CD4-positive, alpha-beta T cell treated with Interleukin-15 for 1 hour (primary cell): ENCODE results near the gene PPP2R5A.
"Not testable (repeated sequence)": the region's sequence is repeated elsewhere in the genome, so short reads cannot be mapped to it uniquely, and the experiment has no call there.

Experiments used
- DNase-seq: peaks from one replicate; pipeline ENCODE4 v3.0.0-alpha.2; 2020

PPP2R5A gene

GRCh38 chr1:212269306-212269705, 15.9 kb upstream of the PPP2R5A start:
- DNase-seq = no peak

DNA sequence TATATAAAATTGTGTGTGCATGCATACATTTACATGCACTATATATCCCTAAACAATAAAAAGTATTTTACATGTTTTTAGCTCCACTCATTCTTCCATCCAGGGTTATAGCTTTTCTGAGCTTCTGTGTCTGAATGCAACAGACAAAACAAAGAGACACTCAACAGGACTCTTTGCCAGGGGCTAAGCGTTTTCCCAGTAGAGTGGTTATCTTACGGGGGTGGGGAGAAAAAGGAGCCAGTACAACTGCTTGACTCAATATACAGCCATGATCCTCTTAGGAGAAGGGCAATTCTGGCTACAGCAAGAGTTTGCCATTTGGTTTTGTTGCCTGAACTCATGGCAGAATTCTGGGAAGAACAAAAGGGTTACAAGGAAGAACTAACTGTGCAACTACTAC, 14.6 kb upstream of the PPP2R5A start:
- DNase-seq = no peak

DNA sequence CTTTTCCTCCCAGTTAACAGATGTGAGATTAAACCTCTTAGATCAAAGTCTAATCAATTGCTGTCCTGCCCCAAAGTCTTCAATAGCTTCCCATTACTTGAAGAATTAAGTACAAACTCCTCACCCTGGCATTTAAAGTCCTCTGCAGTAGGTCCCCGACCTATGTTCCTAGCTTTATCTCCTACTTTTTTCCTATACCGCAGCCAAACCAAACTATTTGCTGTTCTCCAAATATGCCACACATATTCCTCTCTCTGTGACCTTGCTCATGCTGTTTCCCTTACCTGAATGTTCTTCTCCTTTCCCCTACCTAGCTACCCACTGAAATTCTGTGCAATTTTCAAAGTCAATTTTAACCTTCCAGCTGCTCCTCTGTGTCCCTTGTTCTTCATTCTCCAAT, 14.0 kb upstream of the PPP2R5A start:
- no peak for DNase-seq

DNA sequence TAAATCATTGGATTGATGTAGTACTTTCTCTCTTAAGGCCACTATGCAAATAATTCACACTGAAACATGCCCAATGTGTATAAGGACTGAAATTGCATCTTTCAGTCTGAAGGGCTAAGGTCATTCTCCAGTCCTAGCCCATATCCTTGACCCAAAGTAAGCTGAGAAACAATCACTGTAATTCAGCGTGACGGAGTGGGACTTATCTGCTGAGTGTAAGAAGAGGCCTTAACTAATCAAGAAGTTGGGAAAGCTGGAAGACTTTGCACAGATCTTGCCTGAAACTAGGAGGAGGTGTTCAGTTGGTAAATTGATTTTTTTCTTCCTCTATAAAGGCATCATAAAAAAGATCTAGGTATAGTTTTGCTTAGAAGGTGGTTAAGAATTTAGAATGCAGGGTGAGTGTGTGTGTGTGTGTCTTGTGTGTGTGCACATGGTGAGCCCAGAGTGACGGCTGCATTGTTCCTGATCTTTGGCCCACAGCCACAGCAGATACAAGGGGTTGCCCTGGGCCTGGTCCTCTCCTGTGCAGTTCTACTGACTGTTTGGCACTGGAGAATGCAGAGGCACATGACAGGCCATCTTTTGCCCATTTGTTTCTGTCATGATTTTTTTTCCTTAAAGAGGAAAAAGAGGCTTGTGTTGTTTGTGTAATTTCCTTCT, 13.3 kb upstream of the PPP2R5A start:
- no peak for DNase-seq

GRCh38 chr1:212281590-212281989, 3.6 kb upstream of the PPP2R5A start:
- DNase-seq = no peak

- no peak for DNase-seq
Measured at GRCh38 chr1:212283741-212284140, 1.5 kb upstream of the PPP2R5A start.

DNA sequence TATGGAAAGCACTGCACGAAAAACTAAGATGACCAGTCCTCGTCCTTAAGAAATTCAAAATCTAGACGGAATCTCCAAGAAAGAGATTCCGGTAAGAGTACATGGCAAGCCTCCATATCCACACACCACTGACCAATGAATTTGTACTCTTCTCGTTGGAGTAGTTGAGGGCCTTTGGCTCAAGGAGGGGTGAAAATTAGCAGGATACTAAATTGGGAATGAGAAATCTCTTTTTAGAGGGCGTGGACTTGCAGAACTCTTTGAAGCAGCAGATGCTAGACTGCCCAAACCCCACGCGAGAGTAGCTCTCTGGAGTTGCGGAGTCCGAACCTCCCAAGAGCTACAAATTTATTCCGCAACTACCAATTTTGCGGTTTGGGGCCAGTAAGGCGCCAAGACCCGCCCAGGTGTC, 872 bp upstream of the PPP2R5A start:
- DNase-seq = no peak

- peak; percentile 70 for DNase-seq
Measured at GRCh38 chr1:212285685-212286555, 710 bp downstream of the PPP2R5A start.

DNA sequence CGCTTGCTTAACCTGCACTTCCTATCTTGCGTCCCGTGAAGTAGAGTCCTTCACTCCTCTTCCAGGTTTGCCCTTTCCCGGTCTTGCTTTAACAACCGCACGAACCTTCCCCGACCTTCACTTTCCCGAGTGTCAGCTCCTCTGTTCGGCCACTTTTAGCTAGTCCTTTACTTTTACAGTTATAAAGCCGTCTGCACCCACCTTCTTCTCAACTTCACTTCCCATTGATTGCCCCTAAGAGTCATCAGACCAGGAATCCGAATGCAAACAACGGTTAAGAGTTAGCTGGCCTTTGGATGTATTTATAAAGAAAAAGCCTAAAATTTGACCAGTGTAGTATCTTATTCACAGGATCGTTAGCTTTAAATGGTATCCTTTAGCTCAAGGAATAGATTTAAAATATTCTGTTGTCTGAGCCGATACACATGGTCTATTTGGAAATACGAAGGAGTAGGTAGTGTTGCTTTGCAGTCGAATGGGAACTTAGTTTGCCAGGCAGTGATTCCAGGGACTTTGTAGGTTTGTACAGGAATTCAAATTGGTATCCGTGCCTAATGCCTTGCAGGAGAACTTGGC, 1.4 kb downstream of the PPP2R5A start:
- no peak for DNase-seq

GRCh38 chr1:212287261-212287895, 2.2 kb downstream of the PPP2R5A start:
- DNase-seq = no peak

DNA sequence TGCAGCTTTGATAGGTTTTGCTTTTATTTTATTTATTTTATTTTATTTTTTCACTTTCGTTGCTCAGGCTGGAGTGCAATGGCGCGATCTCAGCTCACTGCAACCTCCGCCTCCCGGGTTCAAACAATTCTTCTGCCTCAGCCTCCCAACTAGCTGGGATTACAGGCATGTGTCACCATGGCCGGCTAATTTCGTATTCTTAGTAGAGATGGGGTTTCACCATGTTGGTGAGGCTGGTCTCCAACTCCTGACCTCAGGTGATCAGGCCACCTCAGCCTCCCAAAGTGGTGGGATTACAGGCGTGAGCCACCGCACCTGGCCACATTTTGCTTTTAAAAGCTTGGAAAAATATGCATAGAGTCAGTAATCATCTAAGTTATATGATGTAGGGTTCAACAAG, 2.8 kb downstream of the PPP2R5A start:
- not testable (repeated sequence) for DNase-seq

GRCh38 chr1:212288615-212289014, 3.4 kb downstream of the PPP2R5A start:
- no peak for DNase-seq

DNA sequence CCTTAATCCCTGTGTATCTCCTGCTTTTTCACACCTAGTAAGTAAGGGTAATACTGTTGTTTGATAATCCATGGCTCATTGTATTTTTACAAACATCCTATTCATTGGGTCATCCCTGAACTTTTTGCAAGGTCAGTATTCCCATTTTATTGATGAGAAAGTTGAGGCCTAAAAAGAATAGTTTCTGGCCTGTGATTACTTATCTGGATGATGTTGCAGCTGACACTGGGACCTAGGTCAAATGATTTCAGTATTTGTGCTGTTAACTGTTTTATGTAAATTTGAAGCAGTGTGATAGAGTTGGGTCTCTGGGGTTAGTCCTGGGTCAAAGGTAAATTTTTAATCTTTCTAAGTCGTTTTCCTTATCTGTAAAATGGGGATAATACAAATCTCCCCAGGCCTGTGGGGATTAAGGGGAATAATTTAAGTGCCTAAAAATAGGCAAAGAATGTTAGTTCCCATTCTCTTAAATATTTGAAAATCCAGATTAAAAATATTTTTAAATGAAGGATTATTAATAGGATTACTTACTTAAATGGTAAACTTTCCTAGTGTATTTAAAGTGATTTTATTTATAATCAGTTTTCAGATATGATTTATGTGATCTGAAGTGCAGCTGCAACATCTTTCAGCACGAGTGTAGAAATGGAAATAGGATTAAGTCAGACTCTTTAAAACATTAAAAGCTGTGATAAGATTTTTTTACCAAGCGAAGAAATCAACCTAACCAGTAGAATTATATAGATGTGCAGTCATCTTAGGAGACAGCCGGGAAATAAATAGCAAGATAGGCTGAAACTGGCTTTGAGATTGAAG, 4.3 kb downstream of the PPP2R5A start:
- no peak for DNase-seq

DNA sequence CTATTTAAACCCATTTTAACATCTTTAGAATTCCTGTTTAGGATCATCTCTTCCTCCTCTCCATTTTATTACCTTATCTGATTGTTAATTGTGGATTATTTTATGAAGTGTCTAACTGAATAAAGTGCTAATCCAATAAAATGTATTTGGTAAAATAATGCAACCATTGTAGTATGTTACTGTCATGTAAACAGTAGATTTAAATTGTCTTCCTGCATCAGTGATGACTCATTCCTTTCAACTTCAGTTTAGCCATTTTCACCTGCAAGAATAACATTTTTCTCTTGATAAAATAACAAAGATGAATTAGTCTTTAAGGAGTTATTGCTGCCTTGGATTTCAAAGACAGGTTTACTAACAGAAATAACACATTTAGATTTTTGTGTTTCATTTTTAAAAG, 5.4 kb downstream of the PPP2R5A start:
- DNase-seq = no peak

- no peak for DNase-seq
Measured at GRCh38 chr1:212291505-212292134, 6.4 kb downstream of the PPP2R5A start.

GRCh38 chr1:212292250-212293105, 7.3 kb downstream of the PPP2R5A start:
- DNase-seq = no peak

DNA sequence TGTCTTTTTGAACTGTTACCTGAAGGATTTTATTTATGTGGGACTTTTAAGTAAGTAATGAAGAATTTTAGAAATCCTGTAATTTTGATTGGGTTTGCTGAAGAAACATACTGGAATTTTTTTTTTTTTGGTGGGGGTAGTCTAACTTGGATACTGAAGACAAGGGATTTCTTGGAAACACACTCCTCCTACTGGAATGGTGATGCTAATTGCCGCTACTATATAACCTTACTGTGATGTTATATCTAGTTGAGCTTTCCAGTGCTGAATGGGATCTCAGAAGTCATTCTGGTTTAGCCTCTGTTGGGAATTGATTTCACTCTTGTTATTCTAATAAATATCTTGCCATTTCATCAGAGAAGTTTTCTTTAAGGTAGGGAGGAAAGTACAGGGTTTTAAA, 8.4 kb downstream of the PPP2R5A start:
- no peak for DNase-seq

DNA sequence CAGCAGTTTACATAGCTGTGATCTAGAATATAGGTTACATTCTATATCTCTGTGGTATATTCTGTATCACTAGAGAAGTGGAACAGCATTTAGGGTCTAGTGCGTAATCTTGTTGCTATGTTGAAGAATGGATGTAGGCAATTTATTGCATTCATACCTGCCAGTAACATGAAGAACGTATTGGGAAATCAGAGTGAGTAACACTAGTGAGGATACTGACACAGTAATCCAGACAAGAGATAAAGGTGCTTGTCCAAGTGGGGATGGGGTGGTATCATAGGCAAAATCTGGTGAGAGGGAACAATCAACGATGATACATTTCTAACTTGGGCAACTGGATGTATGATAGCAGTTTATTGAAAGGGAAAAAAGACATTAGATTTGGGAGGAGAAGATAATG, 9.8 kb downstream of the PPP2R5A start:
- no peak for DNase-seq

GRCh38 chr1:212295579-212295978, 10.4 kb downstream of the PPP2R5A start:
- no peak for DNase-seq

GRCh38 chr1:212297338-212297737, 12.1 kb downstream of the PPP2R5A start:
- DNase-seq = no peak

DNA sequence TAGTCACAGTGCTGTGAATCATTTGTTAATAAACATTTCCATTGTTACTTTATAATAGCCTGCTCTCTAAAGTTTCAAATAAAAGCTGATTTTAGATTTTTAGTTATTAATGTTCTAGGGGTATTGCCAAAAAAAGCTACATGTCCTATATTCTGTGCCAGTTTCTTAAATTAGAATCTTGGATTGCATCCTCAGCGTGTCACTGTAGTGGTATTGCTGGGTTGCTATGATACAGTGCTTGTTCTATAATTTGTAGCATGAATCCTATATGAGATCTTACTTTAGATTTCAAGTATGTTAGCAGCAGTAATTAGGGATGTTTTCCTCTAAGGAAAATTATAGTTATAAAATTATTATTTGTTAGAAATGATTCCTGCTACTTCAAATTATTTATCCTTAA, 16.4 kb downstream of the PPP2R5A start:
- DNase-seq = no peak
